Measurements from ENCODE around the gene DGKG. TPM values are rescaled to one million over a fixed set of nuclear protein-coding genes. Genes with fewer than 3 reads are reported as not detected.

The DGKG gene
- total RNA-seq, 1 experiment from 2014 or later = 15.0 TPM

DNA sequence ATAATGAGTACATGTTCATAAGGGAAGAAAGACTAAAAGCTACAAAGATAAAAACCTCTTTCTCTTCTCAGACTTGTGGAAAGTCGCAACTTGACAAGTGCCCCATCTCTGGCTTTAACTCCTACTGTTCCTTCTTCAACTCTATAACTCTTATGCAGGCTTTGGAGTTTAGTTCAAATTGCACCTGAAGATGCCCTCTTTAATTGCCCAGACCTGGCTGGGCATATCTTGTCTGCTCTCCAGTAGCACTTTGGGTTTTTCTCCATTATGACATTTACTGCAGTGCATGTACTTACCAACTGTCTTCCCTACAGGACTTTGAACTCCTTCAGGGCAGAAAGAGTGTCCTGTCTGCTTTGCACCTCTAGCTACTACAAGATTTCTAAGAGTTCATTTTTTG lies 32.4 kb downstream of the DGKG start:
- in situ Hi-C loops (cut with HindIII; ENCODE audit: low pct_unique_long_range_greater_than_20kb, low sequenced_read_pairs) = no loop called here
- no peak for DNase-seq (ENCODE audit: low read depth)

DNA sequence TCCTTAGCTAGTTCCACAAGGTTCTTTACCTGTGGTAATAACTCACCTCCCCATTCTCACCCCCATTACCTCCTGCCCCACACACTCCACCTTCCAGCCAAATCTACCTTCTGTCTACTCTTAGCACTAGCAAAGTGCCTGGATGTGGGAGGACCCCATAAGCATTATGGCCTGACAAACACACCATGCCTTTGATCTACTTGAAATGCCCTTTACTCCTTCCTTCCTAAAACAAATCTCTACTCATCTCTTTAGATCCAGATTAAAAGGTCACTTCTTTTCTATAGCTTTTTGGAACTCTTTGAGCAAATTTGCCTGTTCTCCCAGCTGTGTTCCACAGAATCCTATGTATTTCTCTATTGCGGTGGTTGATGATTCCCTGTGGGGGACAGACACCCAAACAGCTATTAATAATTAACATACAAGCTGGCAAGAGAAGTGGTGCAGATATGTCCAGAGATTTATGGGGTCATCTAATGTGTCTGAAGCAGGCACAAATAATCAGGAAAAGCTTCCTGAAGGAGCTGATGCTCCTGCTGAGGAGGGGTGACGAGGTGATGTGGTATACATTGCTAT lies 34.0 kb downstream of the DGKG start:
- DNase-seq (ENCODE audit: low read depth) = no peak
- in situ Hi-C loops (cut with HindIII; ENCODE audit: low pct_unique_long_range_greater_than_20kb, low sequenced_read_pairs) = no loop called here

DNA sequence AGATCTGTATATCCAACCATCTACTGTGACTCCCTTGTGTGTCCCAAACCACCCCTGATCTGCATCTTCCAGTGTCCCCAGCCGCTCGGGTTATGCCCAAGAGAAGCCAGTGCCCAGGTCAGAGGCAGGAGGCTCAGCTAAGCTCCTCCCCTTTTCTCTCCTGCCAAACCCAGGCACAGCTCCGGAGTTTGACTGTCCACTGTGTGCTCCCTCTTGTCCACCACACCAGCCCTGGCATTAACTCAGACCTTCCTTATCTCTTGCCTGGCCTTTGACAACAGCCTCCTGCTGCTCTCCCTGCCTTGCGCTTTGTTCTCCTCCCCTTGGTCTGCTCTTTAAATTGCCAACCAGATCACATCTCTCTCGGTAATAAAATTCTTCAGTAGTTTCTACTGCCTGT lies 39.3 kb downstream of the DGKG start:
- DNase-seq (ENCODE audit: low read depth) = no peak
- in situ Hi-C loops (cut with HindIII; ENCODE audit: low pct_unique_long_range_greater_than_20kb, low sequenced_read_pairs) = no loop called here

DNA sequence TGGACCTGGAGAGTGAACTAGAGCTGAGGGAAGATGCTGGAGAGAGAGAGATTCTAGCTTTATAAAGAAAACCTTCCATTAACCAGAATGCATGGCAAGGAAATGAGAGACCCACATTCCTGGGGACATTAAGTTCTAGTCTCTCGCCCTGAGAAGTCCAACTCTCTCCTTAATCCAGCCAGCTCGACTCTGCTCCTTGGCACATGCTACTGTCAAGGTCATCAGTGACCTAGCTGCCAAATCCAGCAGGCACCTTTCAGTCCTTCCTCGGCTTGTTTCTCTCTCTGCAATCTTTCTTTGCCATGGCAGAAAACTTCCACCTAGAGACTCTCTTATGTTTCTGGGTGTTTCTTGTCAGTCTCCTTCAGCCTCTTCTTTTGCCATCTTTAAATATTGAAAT lies 40.3 kb downstream of the DGKG start:
- in situ Hi-C loops (cut with HindIII; ENCODE audit: low pct_unique_long_range_greater_than_20kb, low sequenced_read_pairs) = no loop called here

DNA sequence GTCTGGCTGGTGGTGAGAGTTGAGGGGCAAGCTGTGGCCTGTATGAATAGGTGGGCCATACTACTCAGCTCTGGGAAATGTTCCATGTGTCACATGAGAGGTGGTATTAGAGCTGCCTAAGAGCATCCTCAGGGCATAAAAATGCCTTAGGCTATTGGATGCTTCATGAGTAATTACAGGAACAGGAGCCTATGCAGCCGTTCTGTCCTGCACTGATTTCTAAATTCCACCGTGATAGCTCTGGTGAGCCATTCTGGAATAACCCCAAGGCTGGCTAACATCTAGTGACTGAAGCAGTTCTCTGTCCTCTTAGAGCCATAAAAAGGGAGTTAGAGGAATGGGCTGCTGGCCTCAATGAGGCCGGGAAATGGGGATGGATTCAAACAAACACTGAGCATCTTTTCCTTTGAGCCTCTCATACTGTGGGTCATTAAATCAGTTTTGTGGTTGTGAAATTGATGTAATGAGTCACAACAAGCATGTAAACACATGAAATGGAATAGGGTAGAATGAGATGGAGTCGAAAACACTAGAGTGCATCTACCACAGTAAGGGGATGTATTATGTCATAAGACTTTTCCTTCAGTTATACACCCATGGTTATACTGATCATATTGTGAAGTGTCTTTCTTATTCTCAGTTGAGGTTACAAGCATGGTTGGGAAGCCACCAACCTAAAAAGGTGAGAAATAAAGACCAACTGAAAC lies 41.0 kb downstream of the DGKG start:
- in situ Hi-C loops (cut with HindIII; ENCODE audit: low pct_unique_long_range_greater_than_20kb, low sequenced_read_pairs) = no loop called here
- DNase-seq (ENCODE audit: low read depth) = no peak

More for the DNA sequence above, 40.3 kb downstream of the DGKG start:
- DNase-seq (ENCODE audit: low read depth) = no peak

DNA sequence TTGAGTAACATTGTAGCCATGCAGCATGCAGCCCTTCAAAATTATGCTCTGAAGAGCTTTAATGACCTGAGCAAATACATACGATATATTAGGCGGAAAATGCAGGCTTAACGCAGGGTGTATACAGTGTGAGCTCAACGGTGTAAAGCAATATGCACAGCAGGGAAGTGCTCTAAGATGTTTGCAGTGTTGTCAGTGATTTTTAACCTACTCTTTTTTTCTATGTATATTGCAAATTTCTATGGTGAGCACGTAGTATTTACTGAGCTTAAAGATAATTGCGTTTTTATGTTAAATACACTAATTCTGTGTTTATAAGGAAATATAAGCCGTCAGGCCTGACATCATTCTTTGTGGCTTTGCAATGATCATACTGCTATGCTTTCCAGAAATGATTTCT lies 42.1 kb downstream of the DGKG start:
- no peak for DNase-seq (ENCODE audit: low read depth)
- in situ Hi-C loops (cut with HindIII; ENCODE audit: low pct_unique_long_range_greater_than_20kb, low sequenced_read_pairs) = no loop called here

DNA sequence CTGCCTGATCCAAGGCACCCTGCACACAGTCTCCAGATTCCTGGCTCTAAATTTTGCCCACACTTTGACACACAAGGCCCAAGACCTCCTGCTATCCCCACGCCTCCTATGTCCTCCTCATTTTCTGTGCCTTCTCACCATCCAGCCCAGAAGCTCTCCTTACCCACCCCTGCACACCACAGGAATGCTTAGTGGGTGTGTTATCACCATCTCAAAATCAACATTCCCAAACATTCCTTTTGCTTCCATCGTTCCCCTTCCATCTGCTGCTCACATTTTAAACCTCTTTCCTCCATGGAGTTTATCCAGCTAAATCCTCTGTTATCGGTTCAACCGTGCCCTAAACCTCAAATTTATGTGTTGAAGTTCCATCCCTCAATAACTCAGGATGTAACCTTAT lies 43.9 kb downstream of the DGKG start:
- DNase-seq (ENCODE audit: low read depth) = no peak
- in situ Hi-C loops (cut with HindIII; ENCODE audit: low pct_unique_long_range_greater_than_20kb, low sequenced_read_pairs) = no loop called here

DNA sequence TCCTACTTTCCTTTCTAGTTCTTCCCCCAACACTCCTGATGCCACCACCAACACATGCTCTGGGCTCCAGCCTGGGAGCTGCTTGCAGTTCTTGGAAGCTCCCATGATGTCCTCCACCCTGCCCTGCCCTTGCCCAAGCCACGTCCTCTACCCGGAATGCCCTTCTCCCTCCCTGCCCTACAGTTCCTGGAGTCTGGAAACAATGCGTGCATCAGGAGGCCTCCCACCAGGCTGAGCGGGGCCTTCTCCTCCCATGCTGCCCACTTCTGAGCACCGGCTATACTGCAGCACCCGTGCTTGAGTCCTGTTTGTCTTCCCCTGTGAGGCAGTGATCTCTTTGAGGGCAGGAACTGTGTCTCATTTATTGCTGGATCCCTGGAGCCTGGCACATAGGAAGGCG lies 44.6 kb downstream of the DGKG start:
- no peak for DNase-seq (ENCODE audit: low read depth)
- in situ Hi-C loops (cut with HindIII; ENCODE audit: low pct_unique_long_range_greater_than_20kb, low sequenced_read_pairs) = no loop called here

DNA sequence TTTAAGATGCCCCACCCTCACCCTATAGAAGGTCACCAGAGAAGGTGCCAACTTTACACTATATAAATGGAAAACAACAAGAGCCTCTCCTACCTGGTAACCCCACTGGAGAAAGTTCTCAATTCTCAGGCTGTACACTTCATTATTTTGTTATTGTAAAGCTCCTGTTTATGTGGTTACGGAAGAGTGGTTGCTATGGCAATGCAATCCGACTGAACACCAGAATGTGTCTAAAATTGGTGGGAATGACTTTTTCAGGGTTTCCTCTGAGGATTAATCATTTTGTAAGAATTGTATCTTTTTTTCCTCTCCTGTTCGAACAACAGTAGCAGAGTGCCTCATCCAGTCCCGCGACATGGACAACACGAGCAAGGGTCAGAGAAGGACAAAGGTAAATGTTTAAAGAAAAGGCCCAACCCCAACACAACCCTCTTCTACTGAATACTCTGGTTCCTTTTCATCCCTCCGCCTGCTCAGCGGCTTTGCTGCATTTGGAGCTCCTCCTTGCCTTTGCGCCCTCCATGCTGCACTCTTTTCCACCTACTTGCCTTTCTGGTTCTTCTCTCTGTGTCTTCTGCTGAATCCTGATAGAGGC lies 45.3 kb downstream of the DGKG start:
- DNase-seq (ENCODE audit: low read depth) = no peak
- in situ Hi-C loops (cut with HindIII; ENCODE audit: low pct_unique_long_range_greater_than_20kb, low sequenced_read_pairs) = no loop called here

DNA sequence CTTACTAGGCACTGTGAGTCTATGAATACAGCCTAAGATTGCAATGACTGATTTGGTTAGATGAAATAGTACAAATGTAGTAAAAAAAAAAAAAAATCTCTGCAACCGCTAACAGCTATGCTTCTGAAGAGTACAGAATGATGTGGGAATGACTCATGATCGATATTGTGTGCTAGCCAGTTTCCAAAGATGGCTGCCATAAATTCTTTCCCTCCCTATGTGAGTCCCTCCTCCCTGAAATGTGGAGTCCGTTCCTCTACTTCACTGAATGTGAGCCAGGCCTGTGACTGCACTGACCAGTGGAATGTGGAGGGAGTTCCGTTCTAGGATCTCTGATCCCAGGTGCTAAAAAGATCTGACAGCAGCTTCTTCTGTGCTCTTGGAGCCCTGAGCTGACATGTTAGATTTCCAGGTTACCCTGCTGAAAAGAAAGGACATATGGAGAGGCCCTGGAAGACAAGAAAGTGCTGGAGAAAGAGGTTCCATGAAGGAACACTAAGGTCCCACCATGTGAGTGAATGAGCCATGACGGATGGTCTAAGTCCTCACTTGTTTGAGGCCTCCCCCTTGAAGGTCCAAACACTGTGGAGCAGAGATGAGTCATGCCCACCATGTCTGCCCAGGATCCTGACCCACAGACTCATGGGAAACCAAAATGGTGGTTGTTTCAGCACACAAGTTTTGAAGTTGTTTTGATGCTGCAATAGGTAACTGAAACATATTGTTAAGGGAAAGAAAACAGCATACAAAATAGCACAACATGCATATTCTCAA lies 46.3 kb downstream of the DGKG start:
- in situ Hi-C loops (cut with HindIII; ENCODE audit: low pct_unique_long_range_greater_than_20kb, low sequenced_read_pairs) = no loop called here
- DNase-seq (ENCODE audit: low read depth) = no peak

DNA sequence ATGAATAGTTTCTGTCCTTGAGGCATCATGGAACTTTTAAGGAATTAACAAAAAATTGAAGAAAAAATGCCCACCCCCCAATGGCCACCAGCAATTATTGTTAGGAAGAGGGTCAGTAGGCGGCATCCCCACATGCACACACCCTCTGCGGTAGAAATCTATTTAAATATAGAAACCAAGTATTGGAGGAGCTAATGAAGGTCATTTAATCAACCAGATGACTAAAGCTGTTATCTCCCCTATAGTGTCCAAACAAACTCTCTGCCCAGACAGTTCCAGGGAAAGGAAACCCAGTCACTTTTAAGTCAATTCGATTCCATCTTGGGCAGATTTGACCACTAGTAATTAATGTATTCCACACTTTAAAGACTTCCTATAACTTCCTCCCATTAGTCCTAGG lies 47.1 kb downstream of the DGKG start:
- in situ Hi-C loops (cut with HindIII; ENCODE audit: low pct_unique_long_range_greater_than_20kb, low sequenced_read_pairs) = no loop called here
- no peak for DNase-seq (ENCODE audit: low read depth)

DNA sequence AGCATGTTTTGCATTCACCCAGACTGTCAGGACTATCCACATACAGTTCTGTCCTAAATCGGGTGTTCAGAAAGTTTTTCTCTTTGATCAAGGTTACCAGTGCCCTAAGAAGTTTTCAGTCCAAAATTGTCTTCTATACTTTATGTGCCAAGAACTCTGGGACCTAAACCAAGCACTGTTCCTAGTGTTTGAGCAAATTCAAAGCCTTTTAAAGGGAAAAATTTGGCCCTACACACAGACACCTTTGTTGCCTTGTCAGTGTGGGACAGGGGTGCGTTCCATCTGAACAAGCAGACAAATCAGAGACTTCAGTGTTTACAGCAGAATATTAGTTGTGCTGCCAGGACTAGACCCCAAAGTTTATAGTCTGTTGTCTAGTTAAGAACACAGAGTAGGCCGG lies 50.6 kb downstream of the DGKG start:
- no peak for DNase-seq (ENCODE audit: low read depth)
- in situ Hi-C loops (cut with HindIII; ENCODE audit: low pct_unique_long_range_greater_than_20kb, low sequenced_read_pairs) = no loop called here

DNA sequence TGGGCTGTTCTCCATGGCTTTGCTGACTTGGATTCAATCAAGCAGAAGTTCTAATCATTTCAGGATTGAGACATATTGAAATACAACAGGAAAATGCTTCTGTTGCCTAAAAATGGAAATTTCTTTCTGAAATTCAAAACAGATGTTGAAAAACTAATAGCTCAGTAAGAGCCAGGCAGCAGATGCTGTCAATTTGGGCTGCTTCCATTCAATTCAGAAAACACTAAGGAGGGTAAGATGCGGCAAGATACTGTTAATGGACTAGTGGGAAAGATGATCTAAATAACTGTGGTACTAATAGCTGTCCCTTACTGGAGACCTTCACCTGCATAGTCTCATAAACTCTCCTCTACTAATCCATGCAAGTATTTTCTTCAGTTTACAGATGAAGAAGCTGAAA lies 53.5 kb downstream of the DGKG start:
- no peak for DNase-seq (ENCODE audit: low read depth)
- in situ Hi-C loops (cut with HindIII; ENCODE audit: low pct_unique_long_range_greater_than_20kb, low sequenced_read_pairs) = no loop called here

DNA sequence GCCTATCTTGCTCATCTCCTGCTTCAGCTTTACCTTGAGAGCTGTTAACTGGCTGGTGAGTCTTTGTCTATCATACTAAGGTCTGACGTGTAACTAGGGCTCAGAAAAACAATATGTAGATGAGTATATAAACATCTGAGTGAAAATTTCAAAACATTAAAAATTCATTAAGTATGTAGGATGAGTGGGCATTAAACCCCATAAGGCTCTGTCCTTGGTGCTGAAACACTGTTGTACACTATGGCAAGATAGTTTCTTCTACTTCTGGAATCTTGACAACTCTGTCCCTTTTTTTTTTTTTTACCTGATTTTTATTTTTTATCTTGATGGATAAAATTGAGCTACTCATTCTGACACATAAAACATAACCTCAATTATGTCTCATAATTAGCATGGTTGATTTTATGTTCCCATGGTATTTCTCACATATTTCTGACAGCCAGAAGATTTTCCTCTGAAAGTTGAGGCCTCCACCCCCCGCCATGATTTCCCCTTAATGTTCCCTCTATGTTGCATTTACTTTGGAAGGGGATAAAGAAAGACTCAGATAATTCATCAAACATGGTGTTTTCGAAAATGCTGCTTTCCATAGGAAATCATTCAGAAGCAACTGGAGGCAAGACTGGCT lies 54.3 kb downstream of the DGKG start:
- in situ Hi-C loops (cut with HindIII; ENCODE audit: low pct_unique_long_range_greater_than_20kb, low sequenced_read_pairs) = no loop called here
- peak; percentile 22 for DNase-seq (ENCODE audit: low read depth)

DNA sequence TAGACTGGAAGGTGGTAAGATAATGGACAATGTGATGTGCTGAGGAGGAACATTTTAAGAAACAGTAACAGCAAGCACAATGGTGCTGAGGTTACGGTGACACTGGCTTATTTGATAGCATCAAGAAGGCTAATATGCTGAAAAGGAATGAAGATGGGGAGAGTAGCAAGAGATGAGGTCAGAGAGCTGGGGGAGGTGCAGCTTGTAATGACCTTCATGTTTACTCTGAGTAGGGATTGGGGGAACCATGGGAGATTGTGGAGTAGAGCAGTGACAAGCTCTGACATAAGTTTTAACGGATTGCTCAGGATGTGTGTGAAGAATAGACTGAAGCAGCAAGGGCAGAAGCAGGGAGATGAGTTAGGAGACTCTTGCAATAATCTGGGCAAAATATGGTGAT lies 56.7 kb downstream of the DGKG start:
- in situ Hi-C loops (cut with HindIII; ENCODE audit: low pct_unique_long_range_greater_than_20kb, low sequenced_read_pairs) = no loop called here
- DNase-seq (ENCODE audit: low read depth) = no peak

DNA sequence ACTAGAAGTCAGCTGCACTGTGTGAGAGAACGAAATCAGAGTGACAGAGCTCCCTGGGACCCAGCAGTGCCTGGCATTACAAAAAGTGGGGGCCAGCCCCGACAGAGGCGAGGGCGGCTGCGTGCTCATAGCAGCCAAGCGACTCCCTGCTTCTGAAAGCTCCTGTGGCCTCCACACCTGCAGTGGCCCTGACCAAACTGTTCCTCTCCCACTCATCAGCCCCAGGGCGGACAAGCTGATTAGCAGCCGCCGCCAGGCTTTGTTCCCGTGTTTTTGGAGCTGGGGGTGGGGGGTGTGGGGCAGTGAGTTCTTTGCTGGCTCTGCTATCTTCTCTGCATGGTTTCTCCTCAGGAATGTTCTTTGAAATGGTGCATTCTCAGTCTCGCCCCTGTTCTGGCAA lies 58.1 kb downstream of the DGKG start:
- in situ Hi-C loops (cut with HindIII; ENCODE audit: low pct_unique_long_range_greater_than_20kb, low sequenced_read_pairs) = no loop called here
- no peak for DNase-seq (ENCODE audit: low read depth)

DNA sequence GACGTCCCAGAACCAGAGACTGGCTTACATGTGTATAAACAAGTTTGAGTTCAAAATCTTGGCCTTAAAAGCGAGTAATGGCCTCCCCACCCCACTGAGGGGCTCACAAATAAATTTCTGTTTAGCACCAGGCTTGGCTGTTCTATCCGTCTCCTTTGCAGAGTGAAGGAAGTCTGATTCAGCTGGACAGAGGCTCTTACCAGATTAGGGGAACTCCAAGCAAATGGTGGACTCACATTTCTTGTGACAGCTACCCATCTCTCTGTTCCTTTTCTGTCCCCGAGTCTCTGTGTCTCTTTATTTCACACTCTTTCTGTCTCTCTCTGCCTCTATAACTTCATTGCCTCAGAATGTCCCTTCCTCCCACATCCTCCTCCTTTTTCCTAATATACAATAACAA lies 62.7 kb downstream of the DGKG start:
- no peak for DNase-seq (ENCODE audit: low read depth)
- in situ Hi-C loops (cut with HindIII; ENCODE audit: low pct_unique_long_range_greater_than_20kb, low sequenced_read_pairs) = no loop called here

DNA sequence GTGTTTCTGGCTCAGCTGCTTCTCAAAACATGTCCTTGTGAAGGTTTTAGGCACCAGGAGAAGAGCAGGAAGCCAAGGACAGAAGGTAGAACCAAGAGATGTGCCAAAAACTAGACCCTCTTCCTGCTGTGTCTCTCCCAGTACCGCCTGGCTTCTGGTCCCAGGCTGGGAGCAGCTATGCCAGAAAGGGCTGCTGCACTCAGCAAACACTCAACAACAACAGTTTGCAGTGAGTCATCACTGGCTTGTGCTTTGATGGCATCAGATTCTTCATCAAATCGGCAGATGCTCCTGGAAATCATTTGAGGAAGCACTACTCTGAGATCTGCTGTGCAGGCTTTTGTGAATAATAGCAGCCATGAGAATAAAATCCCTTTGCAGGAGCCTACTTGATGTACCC lies 63.2 kb downstream of the DGKG start:
- no peak for DNase-seq (ENCODE audit: low read depth)
- in situ Hi-C loops (cut with HindIII; ENCODE audit: low pct_unique_long_range_greater_than_20kb, low sequenced_read_pairs) = no loop called here

DNA sequence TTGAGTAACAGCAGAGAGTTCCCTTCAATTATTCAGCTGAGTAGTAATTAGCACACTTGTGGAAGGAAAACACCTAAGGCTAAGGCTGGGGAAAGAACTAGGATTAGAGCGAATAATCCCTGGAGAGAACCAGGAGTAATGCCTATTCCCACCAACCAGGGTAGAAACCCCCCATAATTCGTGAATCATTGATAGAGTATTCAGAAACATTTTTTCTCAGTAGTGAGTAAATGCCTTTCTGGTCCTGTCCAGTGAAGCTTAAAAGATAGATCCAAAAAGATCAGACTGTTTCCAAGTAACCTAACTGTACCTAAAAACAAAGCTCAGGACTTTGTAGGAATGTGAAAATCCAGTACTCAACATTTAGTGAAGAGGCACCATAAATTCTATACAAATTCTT lies 71.2 kb downstream of the DGKG start:
- in situ Hi-C loops (cut with HindIII; ENCODE audit: low pct_unique_long_range_greater_than_20kb, low sequenced_read_pairs) = no loop called here
- DNase-seq (ENCODE audit: low read depth) = no peak

Measured in Caki2 (cell line).